Activated T-helper 1 cell treated with anti-CD3 and anti-CD28 coated beads, Interleukin-12 subunit alpha, Interleukin-12 subunit beta, Interleukin-2, Interleukin-4 antibody, amounts not matched to agents 30 ng/mL and 10 ng/mL and 1 ng/mL, durations not matched to agents 14 hours and 24 hours and 36 hours (primary cell): ENCODE measurements around the gene MGAT5B. TPM values are rescaled to one million over a fixed set of nuclear protein-coding genes. Genes with fewer than 3 reads are reported as not detected.

Experiments
- DNase-seq: peaks from one replicate; pipeline ENCODE4 v3.0.0; 2021; ENCODE audit warnings: low spot score
- H3K27ac Mint-ChIP-seq: one replicate; pipeline ENCODE4 v1.8.0; 2021; ENCODE audit warnings: mild to moderate bottlenecking, mixed read lengths
- H3K27me3 Mint-ChIP-seq: one replicate; pipeline ENCODE4 v1.8.0; 2022; ENCODE audit warnings: mild to moderate bottlenecking, moderate library complexity, mixed read lengths; ENCODE audit not compliant: insufficient read depth
- H3K36me3 Mint-ChIP-seq: one replicate; pipeline ENCODE4 v1.8.0; 2021; ENCODE audit warnings: low read depth, mixed read lengths
- H3K4me1 Mint-ChIP-seq: one replicate; pipeline ENCODE4 v1.8.0; 2021; ENCODE audit warnings: low read depth, mixed read lengths
- H3K4me3 Mint-ChIP-seq: one replicate; pipeline ENCODE4 v1.8.0; 2021; ENCODE audit warnings: mild to moderate bottlenecking, moderate library complexity, mixed read lengths
- H3K9me3 Mint-ChIP-seq: one replicate; pipeline ENCODE4 v1.8.0; 2021; ENCODE audit warnings: mixed read lengths
- intact Hi-C: fragments of 100-400 bp; cut with micrococcal nuclease; formaldehyde crosslinking; loops from one replicate; pipeline ENCODE4 v1.15.1; 2024
- total RNA-seq: library from RNA; stranded (reverse); gene quantifications from 2 replicates; pipeline ENCODE4 v1.2.3, GENCODE V29; 2022

MGAT5B gene
- total RNA-seq, 1 donor from 2014 or later: 1.2 TPM

- no peak for DNase-seq
- intact Hi-C loops: no loop called here
- Mint-ChIP-seq H3K36me3 (no peaks in the 10 kb centered on the region), H3K27me3 (peaks cover 9% of the 10 kb centered on the region), H3K4me1 (no peaks in the 10 kb centered on the region), H3K9me3 (no peaks in the 10 kb centered on the region), H3K4me3 (no peak overlapping the region), H3K27ac (no peak overlapping the region)
These were observed 53.3 kb downstream of the MGAT5B start for GRCh38 chr17:76921340-76922036.

GRCh38 chr17:76922084-76922483 is 53.9 kb downstream of the MGAT5B start:
- intact Hi-C loops: no loop called here
- peaks cover 14% of the 10 kb centered on the region for H3K27me3 Mint-ChIP-seq
- H3K4me1 Mint-ChIP-seq: no peaks in the 10 kb centered on the region
- no peaks in the 10 kb centered on the region for H3K9me3 Mint-ChIP-seq
- DNase-seq: no peak
- no peaks in the 10 kb centered on the region for H3K36me3 Mint-ChIP-seq
- H3K27ac Mint-ChIP-seq: no peak overlapping the region
- H3K4me3 Mint-ChIP-seq: no peak overlapping the region

GRCh38 chr17:76922967-76923366 is 54.8 kb downstream of the MGAT5B start:
- intact Hi-C loops: no loop called here
- H3K27ac Mint-ChIP-seq: no peak overlapping the region

GRCh38 chr17:76923491-76923890 is 55.3 kb downstream of the MGAT5B start:
- no peaks in the 10 kb centered on the region for H3K9me3 Mint-ChIP-seq
- no peaks in the 10 kb centered on the region for H3K36me3 Mint-ChIP-seq
- H3K4me3 Mint-ChIP-seq: no peak overlapping the region
- intact Hi-C loops: no loop called here
- H3K27me3 Mint-ChIP-seq: peaks cover 17% of the 10 kb centered on the region
- H3K4me1 Mint-ChIP-seq: no peaks in the 10 kb centered on the region
- no peak for DNase-seq
- H3K27ac Mint-ChIP-seq: no peak overlapping the region

More at GRCh38 chr17:76922967-76923366, 54.8 kb downstream of the MGAT5B start:
- Mint-ChIP-seq H3K36me3 (no peaks in the 10 kb centered on the region), H3K4me3 (no peak overlapping the region), H3K4me1 (no peaks in the 10 kb centered on the region), H3K9me3 (no peaks in the 10 kb centered on the region), H3K27me3 (peaks cover 14% of the 10 kb centered on the region)
- DNase-seq: no peak

- H3K27ac Mint-ChIP-seq: no peak overlapping the region
- H3K4me1 Mint-ChIP-seq: no peaks in the 10 kb centered on the region
- H3K4me3 Mint-ChIP-seq: no peak overlapping the region
- intact Hi-C loops: no loop called here
- H3K27me3 Mint-ChIP-seq: peaks cover 19% of the 10 kb centered on the region
- H3K9me3 Mint-ChIP-seq: no peaks in the 10 kb centered on the region
- H3K36me3 Mint-ChIP-seq: no peaks in the 10 kb centered on the region
- DNase-seq: no peak
These were observed 56.4 kb downstream of the MGAT5B start for GRCh38 chr17:76924345-76925342.

- no peaks in the 10 kb centered on the region for H3K4me1 Mint-ChIP-seq
- H3K27me3 Mint-ChIP-seq: peaks cover 21% of the 10 kb centered on the region
- intact Hi-C loops: no loop called here
- no peaks in the 10 kb centered on the region for H3K36me3 Mint-ChIP-seq
- DNase-seq: no peak
- H3K27ac Mint-ChIP-seq: no peak overlapping the region
- no peaks in the 10 kb centered on the region for H3K9me3 Mint-ChIP-seq
- no peak overlapping the region for H3K4me3 Mint-ChIP-seq
These were observed 57.3 kb downstream of the MGAT5B start for GRCh38 chr17:76925441-76925891.

GRCh38 chr17:76926237-76926866 is 58.1 kb downstream of the MGAT5B start:
- Mint-ChIP-seq H3K27ac (no peak overlapping the region), H3K4me3 (no peak overlapping the region), H3K9me3 (no peaks in the 10 kb centered on the region), H3K27me3 (peaks cover 21% of the 10 kb centered on the region), H3K4me1 (no peaks in the 10 kb centered on the region), H3K36me3 (no peaks in the 10 kb centered on the region)
- intact Hi-C loops: no loop called here
- DNase-seq: no peak

GRCh38 chr17:76927577-76927976 is 59.4 kb downstream of the MGAT5B start:
- no peak for DNase-seq
- Mint-ChIP-seq H3K4me3 (no peak overlapping the region), H3K36me3 (no peaks in the 10 kb centered on the region), H3K4me1 (no peaks in the 10 kb centered on the region), H3K27ac (no peak overlapping the region), H3K27me3 (peaks cover 19% of the 10 kb centered on the region), H3K9me3 (no peaks in the 10 kb centered on the region)
- intact Hi-C loops: no loop called here

GRCh38 chr17:76927982-76928381 is 59.8 kb downstream of the MGAT5B start:
- no peak for DNase-seq
- H3K4me1 Mint-ChIP-seq: no peaks in the 10 kb centered on the region
- no peaks in the 10 kb centered on the region for H3K9me3 Mint-ChIP-seq
- peaks cover 15% of the 10 kb centered on the region for H3K27me3 Mint-ChIP-seq
- intact Hi-C loops: no loop called here
- H3K36me3 Mint-ChIP-seq: no peaks in the 10 kb centered on the region
- no peak overlapping the region for H3K4me3 Mint-ChIP-seq
- H3K27ac Mint-ChIP-seq: no peak overlapping the region

- no peaks in the 10 kb centered on the region for H3K4me1 Mint-ChIP-seq
- intact Hi-C loops: no loop called here
- H3K9me3 Mint-ChIP-seq: no peaks in the 10 kb centered on the region
- DNase-seq: no peak
- H3K4me3 Mint-ChIP-seq: no peak overlapping the region
- peaks cover 12% of the 10 kb centered on the region for H3K27me3 Mint-ChIP-seq
- no peak overlapping the region for H3K27ac Mint-ChIP-seq
- no peaks in the 10 kb centered on the region for H3K36me3 Mint-ChIP-seq
These were observed 60.9 kb downstream of the MGAT5B start for GRCh38 chr17:76929148-76929547.

- Mint-ChIP-seq H3K27ac (no peak overlapping the region), H3K4me1 (no peaks in the 10 kb centered on the region), H3K27me3 (peaks cover 12% of the 10 kb centered on the region), H3K36me3 (no peaks in the 10 kb centered on the region), H3K4me3 (no peak overlapping the region), H3K9me3 (no peaks in the 10 kb centered on the region)
- intact Hi-C loops: no loop called here
- no peak for DNase-seq
These were observed 61.4 kb downstream of the MGAT5B start for GRCh38 chr17:76929601-76930000.

- Mint-ChIP-seq H3K4me3 (no peak overlapping the region), H3K4me1 (no peaks in the 10 kb centered on the region), H3K27ac (no peak overlapping the region), H3K27me3 (peaks cover 16% of the 10 kb centered on the region), H3K9me3 (no peaks in the 10 kb centered on the region), H3K36me3 (no peaks in the 10 kb centered on the region)
- DNase-seq: no peak
- intact Hi-C loops: no loop called here
These were observed 61.9 kb downstream of the MGAT5B start for GRCh38 chr17:76930107-76930506.
